Large intestine (tissue), 3 donors: ENCODE results near the gene RFFL. TPM values are rescaled to one million over a fixed set of nuclear protein-coding genes. Genes with fewer than 3 reads are reported as not detected.

Experiments used
- DNase-seq, 2 donors: peaks; one replicate each; pipeline versions ENCODE4 v3.0.0 to v3.0.0-alpha.2; 2013
- H3K27ac ChIP-seq: one replicate; pipeline ENCODE4 v1.5.1; 2013; ENCODE audit warnings: low read length
- H3K27me3 ChIP-seq: 2 replicates; pipeline ENCODE4 v1.6.1; 2013; ENCODE audit warnings: low read length; ENCODE audit not compliant: control insufficient read depth, insufficient read depth
- H3K36me3 ChIP-seq: 2 replicates; pipeline ENCODE4 v1.6.1; 2013; ENCODE audit warnings: low read length; ENCODE audit not compliant: control insufficient read depth, insufficient read depth
- H3K4me1 ChIP-seq: one replicate; pipeline ENCODE4 v1.6.1; 2013; ENCODE audit warnings: low read length; ENCODE audit not compliant: control insufficient read depth, insufficient read depth
- H3K4me3 ChIP-seq: one replicate; pipeline ENCODE4 v1.5.1; 2013; ENCODE audit warnings: low read length
- H3K9me3 ChIP-seq: one replicate; pipeline ENCODE4 v1.6.1; 2013; ENCODE audit warnings: mild to moderate bottlenecking, low read depth, low read length, moderate library complexity; ENCODE audit not compliant: control insufficient read depth
- WGBS: methylation state at CpG from one replicate; pipeline ENCODE4 v1.1.5; 2013; ENCODE audit warnings: low lambda C conversion rate; ENCODE audit not compliant: insufficient coverage; 5-methylcytosine and 5-hydroxymethylcytosine counted together
- polyA plus RNA-seq: library from polyadenylated mRNA; unstranded; fragments of 120-200 nt; gene quantifications from one replicate; pipeline ENCODE4 v1.2.1, GENCODE V29; 2013

Gene RFFL
- polyA plus RNA-seq, 1 donor = 31.1 TPM

- no peaks in the 10 kb centered on the region for H3K36me3 ChIP-seq
- no peak overlapping the region for H3K27ac ChIP-seq
- DNase-seq = no peak
- H3K9me3 ChIP-seq = no peaks in the 10 kb centered on the region
- H3K4me1 ChIP-seq = peaks cover 36% of the 10 kb centered on the region
- no peaks in the 10 kb centered on the region for H3K27me3 ChIP-seq
- H3K4me3 ChIP-seq = no peak overlapping the region
- WGBS = 45% methylated on average over 2 of the region's 3 CpGs
Observed at GRCh38 chr17:35082073-35082657, 18.7 kb upstream of the RFFL start.

GRCh38 chr17:35081638-35082037, 18.1 kb upstream of the RFFL start:
- WGBS = no CpG with 5 or more reads among the region's 1 CpG

GRCh38 chr17:35080536-35080935, 17.0 kb upstream of the RFFL start:
- Histone ChIP-seq H3K27ac (no peak overlapping the region), H3K36me3 (no peaks in the 10 kb centered on the region), H3K27me3 (no peaks in the 10 kb centered on the region), H3K9me3 (no peaks in the 10 kb centered on the region), H3K4me3 (no peak overlapping the region), H3K4me1 (peaks cover 21% of the 10 kb centered on the region)
- 40% methylated on average over 1 of the region's 1 CpG for WGBS
- no peak for DNase-seq

More at GRCh38 chr17:35081638-35082037, 18.1 kb upstream of the RFFL start:
- Histone ChIP-seq H3K9me3 (no peaks in the 10 kb centered on the region), H3K36me3 (no peaks in the 10 kb centered on the region), H3K4me1 (peaks cover 31% of the 10 kb centered on the region), H3K27me3 (no peaks in the 10 kb centered on the region), H3K4me3 (no peak overlapping the region), H3K27ac (no peak overlapping the region)
- DNase-seq = no peak

DNA sequence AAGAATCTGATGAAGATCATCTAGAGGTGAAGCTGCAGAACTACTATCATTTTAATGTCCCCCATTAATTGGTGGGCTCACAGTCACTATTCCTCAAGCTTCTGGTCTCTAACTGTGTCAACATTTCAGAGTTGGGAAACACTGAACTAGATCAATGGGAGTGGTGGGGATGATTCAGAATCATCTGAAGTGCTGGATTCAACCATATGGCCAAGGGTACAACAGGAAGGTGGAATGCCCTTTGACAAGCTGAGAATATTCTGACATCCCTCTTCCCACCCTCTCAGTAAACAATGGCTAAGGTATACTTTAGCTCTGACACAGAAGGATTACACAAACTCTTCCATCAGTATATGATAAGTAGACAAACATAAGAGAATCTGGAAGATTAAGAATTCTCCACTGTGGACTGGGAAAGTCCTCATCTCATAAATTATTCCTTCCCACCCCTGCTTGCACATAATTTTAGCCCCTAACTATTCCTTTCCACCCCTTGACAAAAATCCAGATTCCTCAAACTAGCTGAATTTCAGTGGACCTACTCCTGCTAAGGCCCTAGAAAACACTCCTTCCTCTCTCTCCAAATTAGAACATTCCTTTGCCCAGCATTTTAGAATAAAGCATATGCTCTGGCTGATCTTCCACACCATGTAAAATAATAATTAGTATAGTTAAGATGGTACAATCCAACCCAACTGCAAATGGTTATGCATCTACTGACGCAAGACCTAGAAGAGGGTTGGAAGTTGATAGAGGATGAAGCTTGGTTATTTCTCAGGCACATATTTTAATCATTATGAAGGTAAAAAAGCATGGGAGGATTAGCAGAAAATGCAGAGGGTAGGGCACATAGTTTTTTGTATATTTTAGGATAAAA, 16.3 kb upstream of the RFFL start:
- H3K27ac ChIP-seq = peak overlapping the region; percentile 48
- peak; percentile 61 to 77 for DNase-seq
- peaks cover 15% of the 10 kb centered on the region for H3K4me1 ChIP-seq
- H3K27me3 ChIP-seq = no peaks in the 10 kb centered on the region
- H3K9me3 ChIP-seq = no peaks in the 10 kb centered on the region
- WGBS = 100% methylated on average over 1 of the region's 1 CpG
- H3K4me3 ChIP-seq = no peak overlapping the region
- H3K36me3 ChIP-seq = no peaks in the 10 kb centered on the region

GRCh38 chr17:35076874-35077273, 13.4 kb upstream of the RFFL start:
- Histone ChIP-seq H3K36me3 (no peaks in the 10 kb centered on the region), H3K27me3 (no peaks in the 10 kb centered on the region), H3K9me3 (no peaks in the 10 kb centered on the region), H3K27ac (no peak overlapping the region), H3K4me1 (peaks cover 17% of the 10 kb centered on the region), H3K4me3 (no peak overlapping the region)
- no peak for DNase-seq
- WGBS = no CpG with 5 or more reads among the region's 1 CpG

DNA sequence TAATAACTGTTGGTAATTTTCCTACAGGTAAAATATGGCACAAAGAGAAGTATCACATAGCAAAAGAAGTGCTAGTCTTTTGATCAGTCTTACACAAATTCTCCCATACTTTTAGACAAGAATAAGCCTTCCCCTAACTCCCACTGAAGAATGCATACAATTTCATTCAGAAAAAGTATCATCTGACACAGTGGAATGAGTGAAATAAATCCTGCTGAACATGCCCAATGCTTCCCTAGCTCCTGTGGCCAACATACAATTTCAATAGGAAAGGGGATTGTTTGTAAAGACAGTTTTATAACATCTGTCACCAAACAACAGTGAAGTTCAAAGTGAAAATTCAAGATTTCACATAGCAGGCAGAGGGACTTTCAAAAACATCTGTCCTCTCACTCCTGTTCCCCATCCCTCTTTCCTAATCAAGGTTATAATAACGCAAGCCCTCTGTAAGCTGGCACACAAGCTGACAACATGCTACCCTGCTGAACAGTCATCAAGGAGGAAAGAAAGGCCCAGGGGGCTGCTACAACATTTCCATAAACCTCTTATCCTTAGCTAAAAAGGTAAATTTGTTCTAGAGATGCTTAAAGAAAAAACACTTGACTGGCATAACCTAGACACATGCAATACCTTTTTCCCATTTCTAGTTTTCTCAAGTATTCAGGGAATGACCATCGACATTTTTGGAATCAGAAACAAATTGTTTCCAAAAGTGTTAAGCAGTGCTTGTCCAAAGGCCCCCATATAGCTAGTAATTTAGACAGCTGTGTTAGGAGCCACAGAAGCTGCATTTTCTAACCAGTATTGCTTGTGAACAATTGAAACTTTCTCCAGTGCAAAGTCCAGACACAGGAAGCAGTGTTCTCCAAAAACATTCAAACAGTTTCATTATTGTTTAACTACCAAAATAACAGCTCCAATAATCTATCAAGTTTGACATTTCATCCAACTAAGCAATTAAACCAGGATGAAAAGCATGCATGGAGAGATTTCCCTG, 11.5 kb upstream of the RFFL start:
- Histone ChIP-seq H3K4me1 (peaks cover 18% of the 10 kb centered on the region), H3K27me3 (no peaks in the 10 kb centered on the region), H3K9me3 (no peaks in the 10 kb centered on the region), H3K27ac (no peak overlapping the region), H3K4me3 (no peak overlapping the region), H3K36me3 (no peaks in the 10 kb centered on the region)
- 20% methylated on average over 1 of the region's 2 CpGs for WGBS
- peak in 1 of 2 donors; percentile 55 for DNase-seq

DNA sequence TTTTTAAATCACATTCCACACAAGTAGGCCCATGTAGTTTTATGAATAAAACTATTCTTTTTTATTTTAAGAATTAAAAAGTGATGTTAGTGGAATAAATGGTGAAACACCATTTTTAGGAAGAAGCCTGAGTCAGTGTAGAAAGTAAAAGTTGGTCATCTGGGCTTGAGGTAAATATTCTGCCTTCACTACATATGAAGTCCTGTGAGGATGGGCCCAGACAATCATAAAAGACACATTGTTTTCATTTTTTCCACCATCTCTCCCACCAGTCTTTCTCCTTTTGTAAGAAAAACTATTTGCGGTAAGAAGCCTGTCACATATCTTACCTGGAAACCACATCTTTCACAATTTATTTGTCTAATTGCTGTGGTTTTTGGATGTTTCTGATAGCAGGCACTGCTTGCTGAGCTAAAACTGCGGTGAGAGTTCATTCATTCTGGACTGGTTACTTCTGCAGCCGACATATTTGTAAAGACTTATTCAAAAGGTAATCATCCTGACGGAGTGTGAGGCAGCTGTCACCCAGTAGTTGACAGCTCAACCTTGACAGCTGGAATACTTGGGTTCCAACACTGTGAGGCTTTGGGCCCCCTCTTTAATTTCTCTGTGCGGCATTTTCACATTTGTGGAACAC, 10.6 kb upstream of the RFFL start:
- H3K36me3 ChIP-seq = no peaks in the 10 kb centered on the region
- no peaks in the 10 kb centered on the region for H3K9me3 ChIP-seq
- no peak overlapping the region for H3K27ac ChIP-seq
- H3K27me3 ChIP-seq = no peaks in the 10 kb centered on the region
- H3K4me3 ChIP-seq = no peak overlapping the region
- DNase-seq = no peak
- 31% methylated on average over 3 of the region's 5 CpGs for WGBS
- peaks cover 17% of the 10 kb centered on the region for H3K4me1 ChIP-seq

GRCh38 chr17:35073183-35073790, 9.8 kb upstream of the RFFL start:
- 100% methylated on average over 1 of the region's 3 CpGs for WGBS
- DNase-seq = no peak
- no peak overlapping the region for H3K27ac ChIP-seq
- H3K9me3 ChIP-seq = no peaks in the 10 kb centered on the region
- no peaks in the 10 kb centered on the region for H3K36me3 ChIP-seq
- no peaks in the 10 kb centered on the region for H3K27me3 ChIP-seq
- H3K4me1 ChIP-seq = peaks cover 23% of the 10 kb centered on the region
- no peak overlapping the region for H3K4me3 ChIP-seq

GRCh38 chr17:35069311-35069710, 5.8 kb upstream of the RFFL start:
- H3K9me3 ChIP-seq = no peaks in the 10 kb centered on the region
- no peaks in the 10 kb centered on the region for H3K36me3 ChIP-seq
- no peaks in the 10 kb centered on the region for H3K27me3 ChIP-seq
- peak in 1 of 2 donors; percentile 76 for DNase-seq
- WGBS = 60% methylated on average over 1 of the region's 2 CpGs
- peaks cover 37% of the 10 kb centered on the region for H3K4me1 ChIP-seq
- peak overlapping the region; percentile 70 for H3K27ac ChIP-seq
- no peak overlapping the region for H3K4me3 ChIP-seq
